SK-N-SH (cell line): Measurements from ENCODE around the gene SCGB3A1.

Source experiments
- CHD2 ChIP-seq: fragments of 150-350 bp; IDR thresholded peaks from 2 replicates; pipeline ENCODE4 v1.6.1; 2018; ENCODE audit warnings: low read length; ENCODE audit not compliant: partially characterized antibody
- CTCF ChIP-seq: fragments of 200-600 bp; sonication (generic); IDR thresholded peaks from 2 replicates; pipeline ENCODE4 v1.6.1; 2017; ENCODE audit warnings: antibody characterized with exemption, mild to moderate bottlenecking, moderate library complexity
- FOSL2 ChIP-seq: IDR thresholded peaks from 2 replicates; pipeline ENCODE4 v1.4.0; 2012; ENCODE audit warnings: low read depth, mild to moderate bottlenecking, moderate library complexity, borderline replicate concordance
- FOXM1 ChIP-seq: IDR thresholded peaks from 2 replicates; pipeline ENCODE4 v1.4.0; 2012; ENCODE audit warnings: low read depth, mild to moderate bottlenecking
- GATA2 ChIP-seq: sonication (generic); formaldehyde crosslinking; IDR thresholded peaks from 2 replicates; pipeline ENCODE4 v1.5.0; 2020; ENCODE audit warnings: mild to moderate bottlenecking, missing genetic modification reagents
- MAX ChIP-seq: IDR thresholded peaks from 2 replicates; pipeline ENCODE4 v1.4.0; 2012; ENCODE audit warnings: low read depth
- MEF2A ChIP-seq: IDR thresholded peaks from 2 replicates; pipeline ENCODE4 v1.4.0; 2012; ENCODE audit warnings: low read depth, borderline replicate concordance
- RAD21 ChIP-seq: IDR thresholded peaks from 2 replicates; pipeline ENCODE4 v1.6.1; 2012; ENCODE audit warnings: mild to moderate bottlenecking, low read length
- SIN3A ChIP-seq: IDR thresholded peaks from 2 replicates; pipeline ENCODE4 v1.6.1; 2012; ENCODE audit warnings: low read depth, mild to moderate bottlenecking, low read length, moderate library complexity, borderline replicate concordance
- SMC3 ChIP-seq: IDR thresholded peaks from 2 replicates; pipeline ENCODE4 v1.6.1; 2012; ENCODE audit warnings: low read depth, low read length, improper control_type of control experiment
- TAF1 ChIP-seq: IDR thresholded peaks from 2 replicates; pipeline ENCODE4 v1.6.1; 2012; ENCODE audit warnings: low read depth, mild to moderate bottlenecking, low read length, moderate library complexity, borderline replicate concordance
- TCF12 ChIP-seq: IDR thresholded peaks from 2 replicates; pipeline ENCODE4 v1.4.0; 2012
- USF1 ChIP-seq: IDR thresholded peaks from 2 replicates; pipeline ENCODE4 v1.4.0; 2012; ENCODE audit warnings: low read depth, borderline replicate concordance
- YY1 ChIP-seq: IDR thresholded peaks from 2 replicates; pipeline ENCODE4 v1.4.0; 2012; ENCODE audit warnings: low read depth, mild to moderate bottlenecking

GRCh38 chr5:180629831-180630382 lies 38.6 kb upstream of the SCGB3A1 start:
- TF ChIP-seq CTCF (no peak), SIN3A (no peak), RAD21 (no peak), CHD2 (no peak), TCF12 (no peak), MAX (no peak), FOSL2 (no peak), FOXM1 (no peak), GATA2 (CRISPR knock-in tag) (no peak), YY1 (no peak), USF1 (no peak), SMC3 (no peak), MEF2A (no peak), TAF1 (no peak)
